HepG2 (cell line): ENCODE measurements around the gene CR1L. TPM values are rescaled to one million over a fixed set of nuclear protein-coding genes. Genes with fewer than 3 reads are reported as not detected.

Experiments used
- ATAC-seq: fragments of 200-7000 bp; cut with Tn5 transposase; 3 replicates; pipeline ENCODE4 v1.9.1; 2020; ENCODE audit warnings: mild to moderate bottlenecking, moderate library complexity
- BruUV-seq: library from RNA; stranded (reverse); fragments of 400-500 nt; replicated peaks from 2 replicates; lab custom pipeline; 2021; lab: Mats Ljungman, UMichigan
- CTCF ChIA-PET: fragments of 300-600 bp; formaldehyde crosslinking; extraction: SDS; loops from one replicate; lab custom pipeline; 2021; ENCODE audit warnings: low total read pairs, inconsistent platforms, low intra/inter-chr PET ratio; lab: Yijun Ruan, JAX
- POLR2A ChIA-PET: fragments of 350-600 bp; sonication (Branson Sonifier 250); formaldehyde crosslinking; loops from one replicate; lab custom pipeline; 2020; ENCODE audit warnings: antibody characterized with exemption, inconsistent platforms; lab: Yijun Ruan, JAX
- DNase-seq: peaks from one replicate; pipeline ENCODE4 v3.0.0-alpha.2; 2015; ENCODE audit warnings: low spot score
- FAIRE-seq: peaks from 3 replicates; lab custom pipeline; 2011; peaks lifted over from hg19 to GRCh38; lab: Jason Lieb, UNC
- H2AFZ ChIP-seq: one replicate; pipeline ENCODE4 v1.6.1; 2011; ENCODE audit warnings: low read length, inconsistent platforms
- H3K27ac ChIP-seq: fragments of 300-600 bp; 3 replicates; pipeline ENCODE4 v1.8.0; 2011; ENCODE audit warnings: mixed run types, mild to moderate bottlenecking, mixed read lengths, low read length, inconsistent platforms; ENCODE audit not compliant: insufficient read depth; ENCODE audit errors: extremely low read length
- H3K27me3 ChIP-seq, 2 experiments: fragments of 200-600 bp in 1 of 2; 2 replicates in 1 of 2; 3 replicates in 1 of 2; pipeline versions ENCODE4 v1.6.0 to v1.8.0; 2011; ENCODE audit warnings: low read length in 2 of 2, mild to moderate bottlenecking in 2 of 2, moderate library complexity in 2 of 2, inconsistent platforms in 1 of 2; ENCODE audit not compliant: insufficient read depth in 2 of 2, control insufficient read depth in 1 of 2
- H3K36me3 ChIP-seq, 2 experiments: fragments of 200-600 bp in 1 of 2; replicated peaks in 1 of 2; 2 replicates in 1 of 2; 3 replicates in 1 of 2; pipeline versions ENCODE4 v1.5.1 to v1.8.0; 2011; ENCODE audit warnings: low read length in 2 of 2, inconsistent platforms in 1 of 2; ENCODE audit not compliant: insufficient read depth in 2 of 2, control insufficient read depth in 1 of 2
- H3K4me1 ChIP-seq: 2 replicates; pipeline ENCODE4 v1.5.1; 2012; ENCODE audit warnings: low read length, inconsistent platforms; ENCODE audit not compliant: insufficient read depth
- H3K4me2 ChIP-seq: 2 replicates; pipeline ENCODE4 v1.6.0; 2011; ENCODE audit warnings: low read depth, low read length, inconsistent platforms
- H3K4me3 ChIP-seq, 3 experiments: fragments of 200-600 bp in 1 of 3; sonication (generic), shearing (Covaris generic) in 1 of 3; replicated peaks in 1 of 3; 2 replicates each; pipeline ENCODE4 v1.5.1; 2011 to 2016; ENCODE audit warnings: low read length in 3 of 3, inconsistent platforms in 2 of 3, low read depth in 2 of 3, mild to moderate bottlenecking in 2 of 3, control low read depth in 1 of 3, mixed read lengths in 1 of 3; ENCODE audit not compliant: insufficient read depth in 1 of 3
- H3K79me2 ChIP-seq: one replicate; pipeline ENCODE4 v1.6.1; 2011; ENCODE audit warnings: low read length, inconsistent platforms; ENCODE audit not compliant: insufficient read depth
- H3K9ac ChIP-seq: 2 replicates; pipeline ENCODE4 v1.6.0; 2011; ENCODE audit warnings: mild to moderate bottlenecking, low read depth, low read length, inconsistent platforms; ENCODE audit not compliant: insufficient read depth
- H3K9me3 ChIP-seq: 2 replicates; pipeline ENCODE4 v1.5.1; 2012; ENCODE audit warnings: mild to moderate bottlenecking, low read length
- H4K20me1 ChIP-seq: 2 replicates; pipeline ENCODE4 v1.6.0; 2011; ENCODE audit warnings: inconsistent platforms, mild to moderate bottlenecking, low read length, moderate library complexity; ENCODE audit not compliant: insufficient read depth
- GPN1 ChIP-seq: sonication (generic); formaldehyde crosslinking; IDR thresholded peaks from 2 replicates; pipeline ENCODE4 v1.5.1; 2020; ENCODE audit warnings: missing genetic modification reagents, borderline replicate concordance
- JUNB ChIP-seq: sonication (generic); formaldehyde crosslinking; IDR thresholded peaks from 2 replicates; pipeline ENCODE4 v1.8.0; 2022; ENCODE audit warnings: missing genetic modification reagents, mild to moderate bottlenecking, borderline replicate concordance
- KLF15 ChIP-seq: sonication (generic); formaldehyde crosslinking; IDR thresholded peaks from 2 replicates; pipeline ENCODE4 v1.8.1; 2023; ENCODE audit warnings: borderline replicate concordance, mild to moderate bottlenecking, inconsistent platforms, missing genetic modification reagents, mixed read lengths
- NFE2 ChIP-seq: sonication (generic); formaldehyde crosslinking; IDR thresholded peaks from 2 replicates; pipeline ENCODE4 v1.4.0; 2020; ENCODE audit warnings: missing genetic modification reagents
- TCF12 ChIP-seq, 2 experiments: fragments of 450-650 bp in 1 of 2; sonication (generic) in 1 of 2; formaldehyde crosslinking in 1 of 2; IDR thresholded peaks; 2 replicates each; pipeline versions ENCODE4 v1.6.1 to v1.8.0; 2017 to 2022; ENCODE audit warnings: antibody characterized with exemption in 1 of 2, mild to moderate bottlenecking in 1 of 2, missing genetic modification reagents in 1 of 2, moderate library complexity in 1 of 2
- ZNF24 ChIP-seq: fragments of 450-650 bp; IDR thresholded peaks from 2 replicates; pipeline ENCODE4 v1.6.1; 2017; ENCODE audit warnings: antibody characterized with exemption, mild to moderate bottlenecking
- ZNF691 ChIP-seq: sonication (generic); formaldehyde crosslinking; IDR thresholded peaks from 2 replicates; pipeline ENCODE4 v1.4.0; 2020; ENCODE audit warnings: missing genetic modification reagents, low read depth, mild to moderate bottlenecking, borderline replicate concordance
- WGBS: methylation state at CpG from one replicate; pipeline ENCODE4 v1.1.6; 2017; ENCODE audit warnings: low lambda C conversion rate; 5-methylcytosine and 5-hydroxymethylcytosine counted together
- in situ Hi-C: cut with HindIII; loops from 2 replicates; pipeline ENCODE4 v1.10.0; 2017; ENCODE audit warnings: low pct_unique_long_range_greater_than_20kb; ENCODE audit not compliant: extremely low pct_ligation_motif_present
- intact Hi-C: fragments of 100-400 bp; cut with micrococcal nuclease; formaldehyde crosslinking; loops from one replicate; pipeline ENCODE4 v1.10.0; 2022; ENCODE audit not compliant: unreplicated experiment
- polyA plus RNA-seq, 8 experiments: library from polyadenylated mRNA; depleted of rRNA in 3 of 8; stranded (reverse) in 7 of 8; unstranded in 1 of 8; fragments of >200 nt; fragmentation: Illumina TruSeq in 4 of 8; extraction: Trizol in 4 of 8; gene quantifications; 2 replicates each; pipeline versions ENCODE4 v1.2.1 to v1.2.3, GENCODE V29; 2011 to 2016; ENCODE audit warnings: low read depth in 4 of 8, missing spikeins in 1 of 8, mixed read lengths in 1 of 8; ENCODE audit not compliant: insufficient read depth in 1 of 8
- total RNA-seq, 5 experiments: library from RNA; depleted of rRNA; stranded (reverse); fragments of >200 nt; fragmentation: Illumina TruSeq; extraction: Trizol; gene quantifications; 2 replicates each; pipeline ENCODE4 v1.2.3, GENCODE V29; 2016; ENCODE audit warnings: low read depth in 1 of 5
- TF ChIP-seq, protein P1 (sequence below): sonication (generic); formaldehyde crosslinking; IDR thresholded peaks from 2 replicates; pipeline ENCODE4 v1.4.0; 2020; ENCODE audit warnings: missing genetic modification reagents

Gene CR1L
- total and polyA plus RNA-seq, 2 of the 13 experiments (the other 11 are each of a cell fraction or from before 2014, with no cell fraction given): not detected

DNA sequence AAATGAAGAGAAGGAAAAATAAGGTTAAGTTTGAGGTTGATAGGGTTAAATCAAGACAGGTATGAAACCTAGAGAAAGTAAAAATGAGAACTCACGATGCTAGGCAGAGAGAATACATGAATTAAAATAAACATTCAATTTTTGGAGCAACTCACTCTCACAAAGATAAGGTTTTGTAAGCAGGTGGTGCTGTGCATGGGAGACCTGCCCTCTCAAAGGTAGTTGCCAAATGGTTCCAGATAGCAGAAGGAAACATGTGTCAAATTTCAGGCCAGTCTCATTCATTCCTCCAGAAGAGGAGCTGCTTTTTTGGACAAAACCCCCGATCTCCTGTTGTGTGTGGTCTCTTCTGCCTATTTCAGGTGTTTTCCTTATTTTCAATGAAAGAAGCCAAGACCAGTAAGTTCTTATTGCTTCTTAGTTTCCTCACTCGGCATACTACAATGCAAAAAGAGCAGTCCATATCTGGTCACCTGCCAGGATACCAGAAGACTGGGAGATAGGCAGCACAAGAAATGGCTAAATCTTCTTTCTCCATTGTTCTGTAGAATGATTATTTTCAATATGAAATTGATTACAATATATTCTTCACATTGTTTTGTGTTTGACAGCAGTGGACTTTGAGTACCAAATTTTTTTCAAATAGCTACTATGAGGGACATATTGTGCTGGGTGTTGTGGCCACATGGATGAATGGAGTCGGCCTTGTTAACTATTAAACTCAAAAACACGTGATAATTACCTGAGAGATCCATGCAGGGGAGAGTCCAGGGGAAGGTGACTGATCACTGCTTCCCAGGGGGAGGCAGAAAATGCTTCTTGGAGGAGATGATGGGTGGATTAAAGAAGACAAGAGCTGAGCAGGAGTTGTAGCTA is 3.6 kb downstream of the CR1L start:
- no peak for ATAC-seq
- Histone ChIP-seq H3K27me3 (peaks cover 3% of the 10 kb centered on the region in 2 experiments; a peak in 2 of 5 replicates), H3K79me2 (no peaks in the 10 kb centered on the region), H3K9me3 (no peaks in the 10 kb centered on the region), H4K20me1 (no peaks in the 10 kb centered on the region), H3K36me3 (no peaks in the 10 kb centered on the region; a peak in 1 of 5 replicates), H3K9ac (no peak overlapping the region), H3K27ac (no peak overlapping the region), H3K4me1 (no peaks in the 10 kb centered on the region), H3K4me3 (no peak overlapping the region), H3K4me2 (no peak overlapping the region), H2AFZ (no peak overlapping the region)
- TF ChIP-seq GPN1 (no peak), TCF12 (IDR thresholded peaks at IDR 0.05) (no peak), TCF12 (CRISPR knock-in tag; IDR thresholded peaks at IDR 0.05) (no peak), ZNF691 (no peak), ZNF24 (no peak), NFE2 (CRISPR knock-in tag) (no peak), KLF15 (CRISPR knock-in tag) (no peak), JUNB (CRISPR knock-in tag) (no peak)
- TF ChIP-seq, protein P1, sequence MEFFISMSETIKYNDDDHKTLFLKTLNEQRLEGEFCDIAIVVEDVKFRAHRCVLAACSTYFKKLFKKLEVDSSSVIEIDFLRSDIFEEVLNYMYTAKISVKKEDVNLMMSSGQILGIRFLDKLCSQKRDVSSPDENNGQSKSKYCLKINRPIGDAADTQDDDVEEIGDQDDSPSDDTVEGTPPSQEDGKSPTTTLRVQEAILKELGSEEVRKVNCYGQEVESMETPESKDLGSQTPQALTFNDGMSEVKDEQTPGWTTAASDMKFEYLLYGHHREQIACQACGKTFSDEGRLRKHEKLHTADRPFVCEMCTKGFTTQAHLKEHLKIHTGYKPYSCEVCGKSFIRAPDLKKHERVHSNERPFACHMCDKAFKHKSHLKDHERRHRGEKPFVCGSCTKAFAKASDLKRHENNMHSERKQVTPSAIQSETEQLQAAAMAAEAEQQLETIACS (CRISPR knock-in tag): no peak
- peak; percentile 26 for FAIRE-seq
- ChIA-PET CTCF (no interaction called here), POLR2A (no interaction called here)
- no peak for DNase-seq
- intact Hi-C loops (no loop called here), in situ Hi-C loops (no loop called here)
- 12% methylated on average over 5 of the region's 5 CpGs for WGBS
- BruUV-seq: no TSS peak
